Measurements from ENCODE around the gene ZSCAN26. TPM values are rescaled to one million over a fixed set of nuclear protein-coding genes. Genes with fewer than 3 reads are reported as not detected.

ZSCAN26 gene
- total RNA-seq, 2 experiments from 2014 or later: 7.8 to 11.7 TPM

- no peak overlapping the region for H3K27ac Mint-ChIP-seq
- peaks cover 6% of the 10 kb centered on the region for H3K4me1 Mint-ChIP-seq
- CTCF ChIA-PET: no interaction called here
- H3K9me3 Mint-ChIP-seq (ENCODE audit: low read depth): no peaks in the 10 kb centered on the region
- DNase-seq (no peak), ATAC-seq (no peak)
- peaks cover 46% of the 10 kb centered on the region for H3K36me3 Mint-ChIP-seq
- H3K4me3 Mint-ChIP-seq: no peak overlapping the region
- H3K27me3 Mint-ChIP-seq: no peaks in the 10 kb centered on the region
Measured at GRCh38 chr6:28243946-28244345, 23.0 kb upstream of the ZSCAN26 start.

GRCh38 chr6:28245206-28245941 is 21.6 kb upstream of the ZSCAN26 start:
- Mint-ChIP-seq H3K27ac (no peak overlapping the region), H3K36me3 (peaks cover 48% of the 10 kb centered on the region), H3K4me3 (no peak overlapping the region), H3K4me1 (peaks cover 11% of the 10 kb centered on the region), H3K27me3 (no peaks in the 10 kb centered on the region), H3K9me3 (ENCODE audit: low read depth) (no peaks in the 10 kb centered on the region)
- ATAC-seq: no peak
- no peak for DNase-seq
- CTCF ChIA-PET: no interaction called here

- Mint-ChIP-seq H3K9me3 (ENCODE audit: low read depth) (no peaks in the 10 kb centered on the region), H3K4me3 (no peak overlapping the region), H3K27me3 (no peaks in the 10 kb centered on the region), H3K4me1 (peaks cover 26% of the 10 kb centered on the region), H3K27ac (no peak overlapping the region), H3K36me3 (peaks cover 48% of the 10 kb centered on the region)
- DNase-seq (no peak), ATAC-seq (no peak)
- CTCF ChIA-PET: interaction anchor here (4.3 kb wide), 1 partner anchor 18 kb away, joined by 21 read pairs; the partner anchor contains the start of gene ZSCAN26
Measured at GRCh38 chr6:28248916-28249315, 18.0 kb upstream of the ZSCAN26 start.

GRCh38 chr6:28250747-28251146 is 16.2 kb upstream of the ZSCAN26 start:
- Mint-ChIP-seq H3K27me3 (no peaks in the 10 kb centered on the region), H3K36me3 (peaks cover 32% of the 10 kb centered on the region), H3K9me3 (ENCODE audit: low read depth) (no peaks in the 10 kb centered on the region), H3K4me1 (peaks cover 26% of the 10 kb centered on the region), H3K4me3 (peak overlapping the region; percentile 53), H3K27ac (no peak overlapping the region)
- ATAC-seq (no peak), DNase-seq (no peak)
- CTCF ChIA-PET: interaction anchor here (1.5 to 4.3 kb wide), 2 partner anchors 16 to 105 kb away, joined by 6 to 21 read pairs; partner anchors contain the start of gene ZSCAN26

- Mint-ChIP-seq H3K36me3 (peaks cover 23% of the 10 kb centered on the region), H3K9me3 (ENCODE audit: low read depth) (no peaks in the 10 kb centered on the region), H3K27ac (peak overlapping the region; percentile 86), H3K27me3 (no peaks in the 10 kb centered on the region), H3K4me1 (peaks cover 26% of the 10 kb centered on the region), H3K4me3 (peak overlapping the region; percentile 96)
- DNase-seq: peak; percentile 60
- CTCF ChIA-PET: interaction anchor here (0.8 to 4.3 kb wide), 3 partner anchors 12 to 104 kb away, joined by 3 to 21 read pairs (median 5); partner anchors contain the start of gene ZSCAN26
- ATAC-seq: peak; percentile 86
Measured at GRCh38 chr6:28251661-28252008, 15.3 kb upstream of the ZSCAN26 start.

- Mint-ChIP-seq H3K4me1 (peaks cover 26% of the 10 kb centered on the region), H3K9me3 (ENCODE audit: low read depth) (no peaks in the 10 kb centered on the region), H3K27me3 (no peaks in the 10 kb centered on the region), H3K36me3 (peaks cover 18% of the 10 kb centered on the region), H3K27ac (peak within 1 kb of the TSS; percentile 86), H3K4me3 (peak within 1 kb of the TSS; percentile 96)
- DNase-seq (peak; percentile 83), ATAC-seq (peak; percentile 85)
- CTCF ChIA-PET: interaction anchor here (0.8 to 4.3 kb wide), 4 partner anchors 11 to 103 kb away, joined by 3 to 21 read pairs (median 5); partner anchors contain the start of gene ZSCAN26
Measured at GRCh38 chr6:28252009-28252975, 14.7 kb upstream of the ZSCAN26 start, which contains the start of gene ZKSCAN4. TSS of gene ZKSCAN4 (minus strand) at chr6:28252269. CDS start at chr6:28251980, 289 bp downstream.

GRCh38 chr6:28254121-28254519 is 12.8 kb upstream of the ZSCAN26 start:
- Mint-ChIP-seq H3K27me3 (peaks cover 4% of the 10 kb centered on the region), H3K4me1 (peaks cover 29% of the 10 kb centered on the region), H3K27ac (no peak overlapping the region), H3K9me3 (ENCODE audit: low read depth) (peaks cover 4% of the 10 kb centered on the region), H3K36me3 (peaks cover 13% of the 10 kb centered on the region), H3K4me3 (no peak overlapping the region)
- DNase-seq (no peak), ATAC-seq (no peak)
- CTCF ChIA-PET: no interaction called here

GRCh38 chr6:28257042-28257441 is 9.9 kb upstream of the ZSCAN26 start:
- H3K36me3 Mint-ChIP-seq: peaks cover 10% of the 10 kb centered on the region
- CTCF ChIA-PET: no interaction called here
- H3K27ac Mint-ChIP-seq: no peak overlapping the region
- H3K4me1 Mint-ChIP-seq: peaks cover 15% of the 10 kb centered on the region
- H3K27me3 Mint-ChIP-seq: peaks cover 4% of the 10 kb centered on the region
- DNase-seq (no peak), ATAC-seq (no peak)
- no peak overlapping the region for H3K4me3 Mint-ChIP-seq
- H3K9me3 Mint-ChIP-seq (ENCODE audit: low read depth): peaks cover 4% of the 10 kb centered on the region

- Mint-ChIP-seq H3K27ac (peak within 1 kb of the TSS; percentile 47), H3K36me3 (peaks cover 8% of the 10 kb centered on the region), H3K4me3 (peak within 1 kb of the TSS; percentile 28), H3K9me3 (ENCODE audit: low read depth) (peaks cover 4% of the 10 kb centered on the region), H3K4me1 (peaks cover 8% of the 10 kb centered on the region), H3K27me3 (peaks cover 7% of the 10 kb centered on the region)
- CTCF ChIA-PET: no interaction called here
- DNase-seq (peak; percentile 67), ATAC-seq (peak; percentile 60)
Measured at GRCh38 chr6:28258877-28259777, 7.8 kb upstream of the ZSCAN26 start, which contains the start of gene NKAPL. TSS of gene NKAPL (plus strand) at chr6:28259297. CDS start at chr6:28259372, 75 bp downstream.

GRCh38 chr6:28263922-28264321 is 3.0 kb upstream of the ZSCAN26 start:
- no peak overlapping the region for H3K27ac Mint-ChIP-seq
- peaks cover 3% of the 10 kb centered on the region for H3K27me3 Mint-ChIP-seq
- no peaks in the 10 kb centered on the region for H3K36me3 Mint-ChIP-seq
- peaks cover 11% of the 10 kb centered on the region for H3K4me1 Mint-ChIP-seq
- no peak overlapping the region for H3K4me3 Mint-ChIP-seq
- ATAC-seq (no peak), DNase-seq (no peak)
- H3K9me3 Mint-ChIP-seq (ENCODE audit: low read depth): no peaks in the 10 kb centered on the region
- CTCF ChIA-PET: interaction anchor here (1.2 kb wide), 1 partner anchor 12 kb away, joined by 3 read pairs; the partner anchor contains the start of gene ZKSCAN4

- CTCF ChIA-PET: no interaction called here
- Mint-ChIP-seq H3K27ac (no peak overlapping the region), H3K9me3 (ENCODE audit: low read depth) (no peaks in the 10 kb centered on the region), H3K4me1 (peaks cover 16% of the 10 kb centered on the region), H3K4me3 (no peak overlapping the region), H3K36me3 (peaks cover 2% of the 10 kb centered on the region), H3K27me3 (peaks cover 3% of the 10 kb centered on the region)
- DNase-seq: no peak
- ATAC-seq: no peak
Measured at GRCh38 chr6:28264834-28265401, 2.0 kb upstream of the ZSCAN26 start.

GRCh38 chr6:28266563-28266961 is 381 bp upstream of the ZSCAN26 start:
- DNase-seq (no peak), ATAC-seq (no peak)
- no peak overlapping the region for H3K27ac Mint-ChIP-seq
- CTCF ChIA-PET: interaction anchor here (1.0 to 2.7 kb wide), 8 partner anchors 9 to 162 kb away, joined by 3 to 21 read pairs (median 6); partner anchors contain the start of genes PGBD1, ZKSCAN4 and ZSCAN12
- peaks cover 3% of the 10 kb centered on the region for H3K27me3 Mint-ChIP-seq
- H3K36me3 Mint-ChIP-seq: peaks cover 9% of the 10 kb centered on the region
- no peaks in the 10 kb centered on the region for H3K9me3 Mint-ChIP-seq (ENCODE audit: low read depth)
- no peak overlapping the region for H3K4me3 Mint-ChIP-seq
- peaks cover 22% of the 10 kb centered on the region for H3K4me1 Mint-ChIP-seq
